Activated naive CD4-positive, alpha-beta T cell treated with anti-CD3 and anti-CD28 coated beads, Interleukin-2, amount 50 U/mL, for 24 hours (primary cell): ENCODE measurements around the gene ULK3.

Source experiments
- H3K27ac Mint-ChIP-seq: one replicate; pipeline ENCODE4 v1.8.0; 2021; ENCODE audit warnings: mild to moderate bottlenecking, mixed read lengths
- H3K27me3 Mint-ChIP-seq: one replicate; pipeline ENCODE4 v1.8.0; 2021; ENCODE audit warnings: mixed read lengths
- H3K36me3 Mint-ChIP-seq: one replicate; pipeline ENCODE4 v1.8.0; 2021; ENCODE audit warnings: mixed read lengths
- H3K4me1 Mint-ChIP-seq: one replicate; pipeline ENCODE4 v1.8.0; 2021; ENCODE audit warnings: mixed read lengths
- H3K4me3 Mint-ChIP-seq: one replicate; pipeline ENCODE4 v1.8.0; 2021; ENCODE audit warnings: mild to moderate bottlenecking, mixed read lengths
- H3K9me3 Mint-ChIP-seq: one replicate; pipeline ENCODE4 v1.8.0; 2021; ENCODE audit warnings: mixed read lengths

Gene ULK3

GRCh38 chr15:74791007-74791406, 51.9 kb downstream of the ULK3 start:
- Mint-ChIP-seq H3K27ac (peak overlapping the region; percentile 91), H3K9me3 (no peaks in the 10 kb centered on the region), H3K36me3 (peaks cover 15% of the 10 kb centered on the region), H3K27me3 (no peaks in the 10 kb centered on the region), H3K4me3 (peak overlapping the region; percentile 81), H3K4me1 (peaks cover 84% of the 10 kb centered on the region)

GRCh38 chr15:74790080-74790916, 52.7 kb downstream of the ULK3 start:
- H3K27me3 Mint-ChIP-seq: no peaks in the 10 kb centered on the region
- H3K36me3 Mint-ChIP-seq: peaks cover 17% of the 10 kb centered on the region
- peak overlapping the region; percentile 91 for H3K4me3 Mint-ChIP-seq
- H3K4me1 Mint-ChIP-seq: peaks cover 84% of the 10 kb centered on the region
- no peaks in the 10 kb centered on the region for H3K9me3 Mint-ChIP-seq
- peak overlapping the region; percentile 96 for H3K27ac Mint-ChIP-seq

- Mint-ChIP-seq H3K4me3 (peak overlapping the region; percentile 91), H3K27ac (peak overlapping the region; percentile 90), H3K9me3 (no peaks in the 10 kb centered on the region), H3K27me3 (no peaks in the 10 kb centered on the region), H3K4me1 (peaks cover 84% of the 10 kb centered on the region), H3K36me3 (peaks cover 23% of the 10 kb centered on the region)
Measured at GRCh38 chr15:74789741-74790079, 53.2 kb downstream of the ULK3 start.

GRCh38 chr15:74789171-74789631, 53.8 kb downstream of the ULK3 start:
- Mint-ChIP-seq H3K27ac (peak overlapping the region; percentile 90), H3K27me3 (no peaks in the 10 kb centered on the region), H3K9me3 (no peaks in the 10 kb centered on the region), H3K4me1 (peaks cover 84% of the 10 kb centered on the region), H3K4me3 (peak overlapping the region; percentile 91), H3K36me3 (peaks cover 24% of the 10 kb centered on the region)

GRCh38 chr15:74788683-74789151, 54.2 kb downstream of the ULK3 start:
- Mint-ChIP-seq H3K27ac (peak overlapping the region; percentile 96), H3K4me3 (peak overlapping the region; percentile 91), H3K36me3 (peaks cover 24% of the 10 kb centered on the region), H3K9me3 (no peaks in the 10 kb centered on the region), H3K27me3 (no peaks in the 10 kb centered on the region), H3K4me1 (peaks cover 83% of the 10 kb centered on the region)

GRCh38 chr15:74788042-74788682, 54.8 kb downstream of the ULK3 start:
- peaks cover 28% of the 10 kb centered on the region for H3K36me3 Mint-ChIP-seq
- H3K27me3 Mint-ChIP-seq: no peaks in the 10 kb centered on the region
- peak overlapping the region; percentile 96 for H3K27ac Mint-ChIP-seq
- peaks cover 77% of the 10 kb centered on the region for H3K4me1 Mint-ChIP-seq
- no peaks in the 10 kb centered on the region for H3K9me3 Mint-ChIP-seq
- H3K4me3 Mint-ChIP-seq: peak overlapping the region; percentile 91

- Mint-ChIP-seq H3K27me3 (no peaks in the 10 kb centered on the region), H3K27ac (peak overlapping the region; percentile 96), H3K9me3 (no peaks in the 10 kb centered on the region), H3K4me1 (peaks cover 71% of the 10 kb centered on the region), H3K4me3 (peak overlapping the region; percentile 91), H3K36me3 (peaks cover 28% of the 10 kb centered on the region)
Measured at GRCh38 chr15:74787251-74788041, 55.5 kb downstream of the ULK3 start.

GRCh38 chr15:74786551-74787165, 56.3 kb downstream of the ULK3 start:
- Mint-ChIP-seq H3K4me1 (peaks cover 63% of the 10 kb centered on the region), H3K27me3 (no peaks in the 10 kb centered on the region), H3K27ac (peak overlapping the region; percentile 96), H3K36me3 (peaks cover 26% of the 10 kb centered on the region), H3K4me3 (peak overlapping the region; percentile 91), H3K9me3 (no peaks in the 10 kb centered on the region)
